Upper lobe of left lung (tissue), 6 donors: ENCODE measurements around the gene TM4SF18. TPM values are rescaled to one million over a fixed set of nuclear protein-coding genes. Genes with fewer than 3 reads are reported as not detected.
"Not testable (repeated sequence)": the region's sequence is repeated elsewhere in the genome, so short reads cannot be mapped to it uniquely, and the experiment has no call there.

ENCODE experiments used
- ATAC-seq, 2 donors: fragments of 200-7000 bp; cut with Tn5 transposase; one replicate each; pipeline ENCODE4 v1.9.1; 2022; ENCODE audit warnings: mild to moderate bottlenecking in 2 of 2, moderate library complexity in 2 of 2; ENCODE audit not compliant: low FRiP score in 2 of 2
- DNase-seq, 2 donors: peaks; one replicate each; pipeline ENCODE4 v3.0.0-alpha.2; 2019 to 2020
- H3K27ac ChIP-seq, 4 donors: fragments of 200-600 bp; sonication (generic); one replicate each; pipeline ENCODE4 v1.5.1; 2016 to 2019
- H3K27me3 ChIP-seq, 4 donors: fragments of 200-600 bp; sonication (generic); one replicate each; pipeline ENCODE4 v1.5.1; 2017 to 2019
- H3K36me3 ChIP-seq, 4 donors: fragments of 200-600 bp; sonication (generic); one replicate each; pipeline ENCODE4 v1.5.1; 2016 to 2019
- H3K4me1 ChIP-seq, 4 donors: fragments of 200-600 bp; sonication (generic); one replicate each; pipeline ENCODE4 v1.5.1; 2018 to 2019
- H3K4me3 ChIP-seq, 4 donors: fragments of 200-600 bp; sonication (generic); one replicate each; pipeline ENCODE4 v1.5.1; 2017 to 2019; ENCODE audit warnings: mild to moderate bottlenecking in 2 of 4, moderate library complexity in 1 of 4
- H3K9me3 ChIP-seq, 4 donors: fragments of 200-600 bp; sonication (generic); one replicate each; pipeline ENCODE4 v1.5.1; 2018 to 2019
- EP300 ChIP-seq, 4 donors: sonication (generic); formaldehyde crosslinking; IDR thresholded peaks; one replicate each; pipeline ENCODE4 v1.5.1; 2017; ENCODE audit warnings: antibody characterized with exemption in 4 of 4, control low read depth in 2 of 4
- POLR2A ChIP-seq, 4 donors: fragments of 450-650 bp; IDR thresholded peaks; one replicate each; pipeline ENCODE4 v1.5.1; 2016 to 2017; ENCODE audit warnings: antibody characterized with exemption in 4 of 4, mild to moderate bottlenecking in 2 of 4
- POLR2AphosphoS5 ChIP-seq, 2 donors: sonication (generic); formaldehyde crosslinking; IDR thresholded peaks; one replicate each; pipeline ENCODE4 v1.5.1; 2017; ENCODE audit warnings: antibody characterized with exemption in 2 of 2
- WGBS, 2 donors: methylation state at CpG; one replicate each; pipeline ENCODE4 v1.1.5; 2017 to 2018; 5-methylcytosine and 5-hydroxymethylcytosine counted together
- total RNA-seq, 6 donors: library from RNA; depleted of rRNA in 4 of 6; stranded (reverse); fragments of >200 nt in 4 of 6; gene quantifications; one replicate each; pipeline versions ENCODE4 v1.1.0 to v1.2.1, GENCODE V29; 2016 to 2021
- TF ChIP-seq, protein P1 (sequence below), 6 experiments: fragments of 450-650 bp in 4 of 6; fragments of 200-600 bp in 2 of 6; sonication (generic) in 2 of 6; IDR thresholded peaks; one replicate each; pipeline ENCODE4 v1.5.1; 2016 to 2019; ENCODE audit warnings: antibody characterized with exemption in 6 of 6
- donor health status: DM: no; HTN: no; CAD: no; lungs with moderate emphysema.
- donor health status: DM: no; HTN: yes; CAD: no; lungs with severe emphysema.

Gene TM4SF18
- total RNA-seq, 6 donors from 2014 or later = 0.55 to 16.6 (median 2.5) TPM

GRCh38 chr3:149343951-149344350 is 10.5 kb upstream of the TM4SF18 start:
- H3K36me3 ChIP-seq = no peaks in the 10 kb centered on the region
- ATAC-seq (no peak), DNase-seq (no peak)
- 83 to 87% methylated on average over 4 of the region's 4 CpGs for WGBS, 2 donors
- peaks cover 19 to 38% (median 26%) of the 10 kb centered on the region in 4 donors for H3K4me1 ChIP-seq
- H3K27me3 ChIP-seq = no peaks in the 10 kb centered on the region
- no peaks in the 10 kb centered on the region for H3K9me3 ChIP-seq
- TF ChIP-seq POLR2A (IDR thresholded peaks at IDR 0.05) (no peak), EP300 (IDR thresholded peaks at IDR 0.05) (no peak), POLR2AphosphoS5 (IDR thresholded peaks at IDR 0.05) (no peak)
- TF ChIP-seq, protein P1, sequence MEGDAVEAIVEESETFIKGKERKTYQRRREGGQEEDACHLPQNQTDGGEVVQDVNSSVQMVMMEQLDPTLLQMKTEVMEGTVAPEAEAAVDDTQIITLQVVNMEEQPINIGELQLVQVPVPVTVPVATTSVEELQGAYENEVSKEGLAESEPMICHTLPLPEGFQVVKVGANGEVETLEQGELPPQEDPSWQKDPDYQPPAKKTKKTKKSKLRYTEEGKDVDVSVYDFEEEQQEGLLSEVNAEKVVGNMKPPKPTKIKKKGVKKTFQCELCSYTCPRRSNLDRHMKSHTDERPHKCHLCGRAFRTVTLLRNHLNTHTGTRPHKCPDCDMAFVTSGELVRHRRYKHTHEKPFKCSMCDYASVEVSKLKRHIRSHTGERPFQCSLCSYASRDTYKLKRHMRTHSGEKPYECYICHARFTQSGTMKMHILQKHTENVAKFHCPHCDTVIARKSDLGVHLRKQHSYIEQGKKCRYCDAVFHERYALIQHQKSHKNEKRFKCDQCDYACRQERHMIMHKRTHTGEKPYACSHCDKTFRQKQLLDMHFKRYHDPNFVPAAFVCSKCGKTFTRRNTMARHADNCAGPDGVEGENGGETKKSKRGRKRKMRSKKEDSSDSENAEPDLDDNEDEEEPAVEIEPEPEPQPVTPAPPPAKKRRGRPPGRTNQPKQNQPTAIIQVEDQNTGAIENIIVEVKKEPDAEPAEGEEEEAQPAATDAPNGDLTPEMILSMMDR (IDR thresholded peaks at IDR 0.05) = no peak
- no peak overlapping the region for H3K27ac ChIP-seq
- no peak overlapping the region for H3K4me3 ChIP-seq

DNA sequence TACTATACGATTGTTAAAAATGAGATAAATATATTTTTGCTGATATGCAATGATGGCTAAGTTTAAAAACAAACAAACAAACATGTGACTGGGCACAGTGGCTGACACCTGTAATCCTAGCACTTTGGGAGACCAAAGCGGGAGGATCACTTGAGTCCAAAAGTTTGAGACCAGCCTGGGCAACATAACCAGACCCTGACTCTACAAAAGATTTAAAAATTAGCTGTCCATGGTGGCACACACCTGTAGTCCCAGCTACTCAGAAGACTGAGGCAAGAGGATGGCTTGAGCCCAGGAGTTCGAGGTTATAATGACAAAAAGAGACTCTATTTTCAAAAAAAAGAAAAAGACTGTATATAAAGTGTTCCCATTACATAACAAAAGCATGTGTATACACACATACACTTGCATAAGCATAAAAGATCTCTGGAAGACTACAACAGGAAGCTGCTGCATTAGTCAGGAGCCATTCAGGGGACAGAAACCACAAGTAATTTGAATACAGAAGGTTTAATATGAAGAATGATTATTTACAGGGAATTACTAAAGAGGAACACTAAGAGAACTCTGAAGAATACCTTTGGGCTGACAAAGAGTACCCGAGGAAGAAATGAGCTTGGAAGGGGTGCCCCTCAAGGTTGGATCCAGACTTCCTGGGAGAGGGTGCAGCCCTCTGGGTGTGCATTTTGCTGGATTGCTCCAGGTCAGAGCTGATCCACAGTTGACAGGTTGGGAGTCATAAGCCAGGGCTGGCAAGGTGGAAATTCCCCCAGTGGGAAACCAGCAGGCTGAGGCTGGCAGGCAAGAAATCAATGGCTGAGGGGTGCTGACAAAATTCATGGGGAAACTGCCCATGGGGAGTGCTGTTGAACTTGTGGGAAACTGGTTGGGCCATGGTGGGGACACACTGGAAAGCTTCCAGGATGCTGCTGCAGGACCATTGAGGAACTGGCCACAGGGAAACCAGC is 9.3 kb upstream of the TM4SF18 start:
- Histone ChIP-seq H3K27me3 (no peaks in the 10 kb centered on the region), H3K4me3 (no peak overlapping the region), H3K27ac (peak overlapping the region in 1 of 4 donors; percentile 26), H3K4me1 (peaks cover 19 to 38% (median 26%) of the 10 kb centered on the region in 4 donors), H3K36me3 (no peaks in the 10 kb centered on the region), H3K9me3 (no peaks in the 10 kb centered on the region)
- 64 to 76% methylated on average over 4 of the region's 4 CpGs for WGBS, 2 donors
- DNase-seq (no peak), ATAC-seq (no peak)
- TF ChIP-seq, protein P1 (IDR thresholded peaks at IDR 0.05) = no peak
- TF ChIP-seq POLR2A (IDR thresholded peaks at IDR 0.05) (no peak), POLR2AphosphoS5 (IDR thresholded peaks at IDR 0.05) (no peak), EP300 (IDR thresholded peaks at IDR 0.05) (no peak)

- Histone ChIP-seq H3K27me3 (no peaks in the 10 kb centered on the region), H3K27ac (peak overlapping the region; percentile 77 to 84 (median 80)), H3K36me3 (no peaks in the 10 kb centered on the region), H3K4me1 (peaks cover 19 to 38% (median 26%) of the 10 kb centered on the region in 4 donors), H3K4me3 (no peak overlapping the region), H3K9me3 (no peaks in the 10 kb centered on the region)
- no peak for TF ChIP-seq POLR2AphosphoS5 (IDR thresholded peaks at IDR 0.05)
- no peak for TF ChIP-seq POLR2A (IDR thresholded peaks at IDR 0.05)
- TF ChIP-seq, protein P1 (IDR thresholded peaks at IDR 0.05) = no peak
- no peak for TF ChIP-seq EP300 (IDR thresholded peaks at IDR 0.05)
- ATAC-seq (peak; percentile 47 to 50), DNase-seq (no peak)
- 3 to 10% methylated on average over 1 of the region's 1 CpG for WGBS, 2 donors
These were observed 7.0 kb upstream of the TM4SF18 start for GRCh38 chr3:149340310-149340933.

DNA sequence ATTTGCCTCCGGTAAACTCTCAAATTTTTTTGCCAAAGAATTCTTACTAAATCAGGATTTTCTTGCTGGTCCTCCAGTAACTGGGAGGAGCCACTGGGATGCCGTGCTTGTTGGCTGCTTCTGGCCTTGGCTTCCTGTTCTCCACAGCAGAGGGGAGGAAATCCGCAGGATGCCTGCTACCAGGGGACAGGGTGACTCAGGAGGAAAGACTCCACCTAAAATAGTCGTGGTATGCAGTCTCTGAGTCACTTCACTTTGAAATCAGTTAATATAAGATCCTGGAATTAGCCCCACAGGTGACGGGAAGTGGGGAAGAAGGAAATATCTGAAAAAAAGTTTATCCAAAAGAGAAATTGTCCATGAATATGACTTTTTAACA is 6.5 kb upstream of the TM4SF18 start:
- Histone ChIP-seq H3K27me3 (no peaks in the 10 kb centered on the region), H3K4me1 (peaks cover 19 to 38% (median 26%) of the 10 kb centered on the region in 4 donors), H3K9me3 (no peaks in the 10 kb centered on the region), H3K36me3 (no peaks in the 10 kb centered on the region), H3K4me3 (no peak overlapping the region), H3K27ac (peak overlapping the region; percentile 77 to 84 (median 80))
- WGBS, 2 donors = 6 to 8% methylated on average over 5 of the region's 5 CpGs
- DNase-seq (peak in 1 of 2 donors; percentile 85), ATAC-seq (peak; percentile 94 to 96)
- peak in 3 of 4 donors; percentile 6 to 96 (median 96) for TF ChIP-seq EP300 (IDR thresholded peaks at IDR 0.05)
- no peak for TF ChIP-seq POLR2A (IDR thresholded peaks at IDR 0.05)
- TF ChIP-seq POLR2AphosphoS5 (IDR thresholded peaks at IDR 0.05) = peak; percentile 89 to 94

DNA sequence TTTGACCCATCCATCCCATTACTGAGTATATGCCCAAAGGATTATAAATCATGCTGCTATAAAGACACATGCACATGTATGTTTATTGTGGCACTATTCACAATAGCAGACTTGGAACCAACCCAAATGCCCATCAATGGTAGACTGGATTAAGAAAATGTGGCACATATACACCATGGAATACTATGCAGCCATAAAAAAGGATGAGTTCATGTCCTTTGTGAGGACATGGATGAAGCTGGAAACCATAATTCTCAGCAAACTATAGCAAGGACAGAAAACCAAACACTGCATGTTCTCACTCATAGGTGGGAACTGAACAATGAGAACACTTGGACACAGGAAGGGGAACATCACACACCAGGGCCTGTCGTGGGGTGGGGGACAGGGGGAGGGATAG is 4.0 kb upstream of the TM4SF18 start:
- ATAC-seq, H3K36me3 ChIP-seq, H3K9me3 ChIP-seq, H3K27ac ChIP-seq, H3K4me3 ChIP-seq, DNase-seq, H3K27me3 ChIP-seq: not testable (repeated sequence)
- peaks cover 14 to 37% (median 23%) of the 10 kb centered on the region in 4 donors for H3K4me1 ChIP-seq
- WGBS, 2 donors = 85 to 92% methylated on average over 1 of the region's 1 CpG
